G401 (cell line): ENCODE results near the gene CCDC122. TPM values are rescaled to one million over a fixed set of nuclear protein-coding genes. Genes with fewer than 3 reads are reported as not detected.

Experiments
- DNase-seq: peaks from one replicate; pipeline ENCODE4 v3.0.0-alpha.2; 2015; ENCODE audit warnings: low spot score
- in situ Hi-C: cut with HindIII; loops from 2 replicates; pipeline ENCODE4 v1.10.0; 2016; ENCODE audit warnings: low sequenced_read_pairs, mixed read lengths
- total RNA-seq: library from RNA; depleted of rRNA; stranded (reverse); fragments of >200 nt; shearing (Covaris generic); gene quantifications from 2 replicates; pipeline ENCODE4 v1.2.3, GENCODE V29; 2014

CCDC122 gene
- total RNA-seq, 1 experiment from 2014 or later: not detected

GRCh38 chr13:43815204-43815603, 64.3 kb downstream of the CCDC122 start:
- no peak for DNase-seq
- in situ Hi-C loops: no loop called here

- in situ Hi-C loops: no loop called here
- no peak for DNase-seq
Measured at GRCh38 chr13:43808676-43809075, 70.9 kb downstream of the CCDC122 start.

GRCh38 chr13:43805681-43806128, 73.8 kb downstream of the CCDC122 start:
- DNase-seq: no peak
- in situ Hi-C loops: no loop called here

- no peak for DNase-seq
Measured at GRCh38 chr13:43805071-43805468, 74.5 kb downstream of the CCDC122 start.

GRCh38 chr13:43804461-43805070, 75.0 kb downstream of the CCDC122 start:
- peak; percentile 73 for DNase-seq
- in situ Hi-C loops: no loop called here

More at GRCh38 chr13:43805071-43805468, 74.5 kb downstream of the CCDC122 start:
- in situ Hi-C loops: no loop called here

- in situ Hi-C loops: no loop called here
- no peak for DNase-seq
Measured at GRCh38 chr13:43802511-43802910, 77.0 kb downstream of the CCDC122 start.

- in situ Hi-C loops: no loop called here
- DNase-seq: no peak
Measured at GRCh38 chr13:43800828-43801227, 78.7 kb downstream of the CCDC122 start.

- in situ Hi-C loops: no loop called here
- no peak for DNase-seq
Measured at GRCh38 chr13:43799191-43799590, 80.3 kb downstream of the CCDC122 start.

GRCh38 chr13:43797869-43798268, 81.7 kb downstream of the CCDC122 start:
- in situ Hi-C loops: no loop called here
- DNase-seq: no peak

GRCh38 chr13:43797159-43797558, 82.4 kb downstream of the CCDC122 start:
- DNase-seq: no peak
- in situ Hi-C loops: no loop called here

- DNase-seq: no peak
- in situ Hi-C loops: no loop called here
Measured at GRCh38 chr13:43794416-43794815, 85.1 kb downstream of the CCDC122 start.

- no peak for DNase-seq
- in situ Hi-C loops: no loop called here
Measured at GRCh38 chr13:43792076-43792881, 87.3 kb downstream of the CCDC122 start.

GRCh38 chr13:43787997-43788396, 91.5 kb downstream of the CCDC122 start:
- DNase-seq: no peak
- in situ Hi-C loops: no loop called here

GRCh38 chr13:43787518-43787891, 92.0 kb downstream of the CCDC122 start:
- in situ Hi-C loops: no loop called here
- no peak for DNase-seq

- peak; percentile 50 for DNase-seq
- in situ Hi-C loops: no loop called here
Measured at GRCh38 chr13:43786766-43787517, 92.6 kb downstream of the CCDC122 start, which contains the start of gene ENOX1. Gene ENOX1 (minus strand): TSS chr13:43786972.

- DNase-seq: no peak
- in situ Hi-C loops: no loop called here
Measured at GRCh38 chr13:43786472-43786765, 93.1 kb downstream of the CCDC122 start.
